HG02870 (cell line): ENCODE data around the gene KDF1.

Experiments
- ATAC-seq: cut with Tn5 transposase; IDR thresholded peaks from one replicate; pipeline ENCODE4 v1.9.1; 2021; ENCODE audit warnings: mild to moderate bottlenecking, moderate library complexity; ENCODE audit not compliant: unreplicated experiment

The KDF1 gene

GRCh38 chr1:26959722-26960624, at the start of gene KDF1:
Gene KDF1, minus strand, starts transcription at chr1:26960468. Its CDS starts 8,088 bp downstream, at chr1:26952380.
- no peak for ATAC-seq

GRCh38 chr1:27009601-27010197, 49.4 kb upstream of the KDF1 start:
- ATAC-seq, result no peak

- no peak for ATAC-seq
These were observed 47.8 kb upstream of the KDF1 start for GRCh38 chr1:27007909-27008582.

GRCh38 chr1:27006683-27007082, 46.4 kb upstream of the KDF1 start:
- ATAC-seq, result no peak

- no peak for ATAC-seq
These were observed 45.6 kb upstream of the KDF1 start for GRCh38 chr1:27005648-27006496.

GRCh38 chr1:27005166-27005530, 44.9 kb upstream of the KDF1 start:
- no peak for ATAC-seq

GRCh38 chr1:27004471-27005165, 44.4 kb upstream of the KDF1 start:
- ATAC-seq, result no peak

- no peak for ATAC-seq
These were observed 43.6 kb upstream of the KDF1 start for GRCh38 chr1:27003745-27004470.

- ATAC-seq, result no peak
These were observed 41.5 kb upstream of the KDF1 start for GRCh38 chr1:27001570-27002360.

- no peak for ATAC-seq
These were observed 40.7 kb upstream of the KDF1 start for GRCh38 chr1:27000817-27001460.

- ATAC-seq, result no peak
These were observed 40.0 kb upstream of the KDF1 start for GRCh38 chr1:27000090-27000816.

GRCh38 chr1:26999440-26999987, 39.2 kb upstream of the KDF1 start:
- ATAC-seq, result no peak

- no peak for ATAC-seq
These were observed 38.4 kb upstream of the KDF1 start for GRCh38 chr1:26998429-26999300.

GRCh38 chr1:26996665-26997064, 36.4 kb upstream of the KDF1 start:
- no peak for ATAC-seq

GRCh38 chr1:26996024-26996423, 35.8 kb upstream of the KDF1 start:
- ATAC-seq, result no peak

- ATAC-seq, result no peak
These were observed 34.7 kb upstream of the KDF1 start for GRCh38 chr1:26994787-26995517.
